Measurements from ENCODE around the gene CXCL11. TPM values are rescaled to one million over a fixed set of nuclear protein-coding genes. Genes with fewer than 3 reads are reported as not detected.

Gene CXCL11
- total RNA-seq = not detected
- not detected for polyA plus RNA-seq

DNA sequence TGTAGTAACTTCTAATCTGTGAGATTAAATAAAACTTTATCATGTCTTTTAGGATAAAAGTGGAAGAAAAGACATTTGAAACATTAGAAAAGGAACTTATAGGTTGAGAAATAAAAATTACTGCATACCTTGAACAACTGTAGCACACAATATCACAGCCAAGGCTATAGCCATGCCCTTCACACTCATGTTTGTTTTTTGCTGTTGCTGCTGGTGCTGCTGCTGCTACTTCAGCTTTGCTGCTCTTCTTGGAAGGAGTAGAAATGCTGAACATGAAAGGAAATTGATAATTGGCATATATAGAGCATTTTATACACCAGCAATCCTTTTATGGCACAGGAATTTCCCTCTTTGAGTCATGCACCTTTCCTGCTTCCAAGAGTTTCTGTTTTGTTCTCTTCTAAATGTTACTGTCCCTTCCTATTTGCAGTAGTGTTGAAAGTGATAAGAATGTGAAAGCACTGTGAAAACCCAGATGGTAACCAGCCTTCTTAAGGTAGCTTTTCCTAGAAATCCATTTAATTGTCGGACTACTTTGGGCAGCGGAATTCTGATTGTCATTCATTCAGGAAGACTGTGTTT, at the start of gene CXCL11:
CXCL11 (minus strand) TSS at position 272 of the 582 bp plus-strand sequence; CDS start at position 189, 83 bp downstream.
- Histone ChIP-seq H3K4me1 (ENCODE audit: control insufficient read depth, insufficient read depth, low read length, poor library complexity, severe bottlenecking) (no peaks in the 10 kb centered on the region), H3K27me3 (ENCODE audit: control insufficient read depth, insufficient read depth, low read length) (peaks cover 4% of the 10 kb centered on the region), H3K4me3 (ENCODE audit: low read depth, low read length) (no peak within 1 kb of the TSS), H3K27ac (ENCODE audit: insufficient read depth, low read length, poor library complexity, severe bottlenecking) (no peak within 1 kb of the TSS), H3K36me3 (ENCODE audit: control insufficient read depth, insufficient read depth, low read length) (no peaks in the 10 kb centered on the region), H3K9me3 (ENCODE audit: control insufficient read depth in 2 of 2, low read length in 2 of 2) (no peaks in the 10 kb centered on the region)
- no peaks in the 10 kb centered on the region for H3K36me3 Mint-ChIP-seq
- H3K27me3 Mint-ChIP-seq = peaks cover 25% of the 10 kb centered on the region
- ATAC-seq (ENCODE audit: low read depth in 2 of 2) (no peak), DNase-seq (no peak)
- no peaks in the 10 kb centered on the region for H3K9me3 Mint-ChIP-seq
- H3K4me3 Mint-ChIP-seq = no peak within 1 kb of the TSS
- no peak within 1 kb of the TSS for H3K27ac Mint-ChIP-seq
- H3K4me1 Mint-ChIP-seq = peaks cover 0 to 1% (median 0%) of the 10 kb centered on the region in 4 donors

DNA sequence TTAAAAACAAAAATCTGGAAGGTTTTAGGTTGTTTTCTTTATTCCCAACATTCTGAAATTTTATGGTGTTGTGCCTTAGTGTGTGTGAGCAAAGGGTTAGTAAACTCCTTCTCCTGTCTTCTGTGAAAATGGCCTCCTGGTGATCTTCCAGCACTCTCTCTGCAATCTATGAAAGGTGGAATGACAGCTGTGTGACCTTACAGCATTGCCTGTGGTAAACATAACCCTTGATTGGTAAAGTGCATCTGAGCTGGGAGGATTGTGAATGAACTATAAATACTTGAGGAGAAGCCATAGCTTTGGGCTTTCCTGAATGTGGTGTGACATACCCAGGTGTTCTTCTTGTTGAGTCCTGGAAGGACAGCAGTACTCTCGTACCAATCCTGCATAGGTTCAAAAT, 48.7 kb upstream of the CXCL11 start:
- no peak overlapping the region for H3K4me3 ChIP-seq (ENCODE audit: low read depth, low read length)
- ATAC-seq (ENCODE audit: low read depth in 2 of 2) (no peak), DNase-seq (no peak)
- H3K36me3 ChIP-seq (ENCODE audit: control insufficient read depth, insufficient read depth, low read length) = no peaks in the 10 kb centered on the region
- Mint-ChIP-seq H3K27me3 (peaks cover 29% of the 10 kb centered on the region), H3K4me3 (no peak overlapping the region), H3K9me3 (no peaks in the 10 kb centered on the region), H3K4me1 (no peaks in the 10 kb centered on the region), H3K27ac (no peak overlapping the region), H3K36me3 (no peaks in the 10 kb centered on the region)
- H3K9me3 ChIP-seq (ENCODE audit: control insufficient read depth in 2 of 2, low read length in 2 of 2) = no peaks in the 10 kb centered on the region
- no peak overlapping the region for H3K27ac ChIP-seq (ENCODE audit: insufficient read depth, low read length, poor library complexity, severe bottlenecking)
- peaks cover 5% of the 10 kb centered on the region for H3K27me3 ChIP-seq (ENCODE audit: control insufficient read depth, insufficient read depth, low read length)
- no peaks in the 10 kb centered on the region for H3K4me1 ChIP-seq (ENCODE audit: control insufficient read depth, insufficient read depth, low read length, poor library complexity, severe bottlenecking)

DNA sequence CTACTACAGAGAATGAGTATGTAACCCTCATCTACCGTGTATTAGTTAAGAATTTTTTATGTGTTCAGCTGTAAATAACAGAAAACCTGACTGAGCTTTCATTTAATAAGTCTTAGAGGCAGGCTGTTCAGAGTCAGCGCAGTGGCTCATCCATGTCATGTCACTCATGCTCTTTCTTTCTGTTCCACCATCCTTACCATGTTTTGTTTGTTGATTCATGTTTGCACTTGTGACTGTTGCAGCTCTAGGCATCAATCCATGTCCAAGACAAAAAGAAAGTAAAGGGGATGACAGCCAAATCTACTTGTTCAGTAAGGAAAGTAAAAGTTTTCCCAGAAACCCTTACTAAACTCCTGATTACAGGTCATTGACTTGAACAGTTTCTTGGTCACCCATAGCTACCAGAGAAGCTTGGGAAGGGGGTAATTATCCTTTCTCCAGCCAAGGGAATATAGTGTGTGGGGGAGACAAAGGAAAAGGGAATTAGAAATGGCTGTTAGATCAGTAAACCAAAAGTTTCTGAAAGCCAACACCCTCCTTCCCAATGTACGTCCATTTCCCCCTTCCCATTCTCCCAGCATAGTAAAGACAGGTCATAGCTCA, 47.6 kb upstream of the CXCL11 start:
- Histone ChIP-seq H3K27me3 (ENCODE audit: control insufficient read depth, insufficient read depth, low read length) (peaks cover 6% of the 10 kb centered on the region), H3K4me3 (ENCODE audit: low read depth, low read length) (no peak overlapping the region), H3K27ac (ENCODE audit: insufficient read depth, low read length, poor library complexity, severe bottlenecking) (no peak overlapping the region), H3K36me3 (ENCODE audit: control insufficient read depth, insufficient read depth, low read length) (no peaks in the 10 kb centered on the region), H3K4me1 (ENCODE audit: control insufficient read depth, insufficient read depth, low read length, poor library complexity, severe bottlenecking) (no peaks in the 10 kb centered on the region), H3K9me3 (ENCODE audit: control insufficient read depth in 2 of 2, low read length in 2 of 2) (no peaks in the 10 kb centered on the region)
- Mint-ChIP-seq H3K27me3 (peaks cover 26% of the 10 kb centered on the region), H3K4me1 (no peaks in the 10 kb centered on the region), H3K36me3 (no peaks in the 10 kb centered on the region), H3K27ac (no peak overlapping the region), H3K4me3 (no peak overlapping the region), H3K9me3 (peaks cover 0 to 2% (median 0%) of the 10 kb centered on the region in 7 donors)
- ATAC-seq (ENCODE audit: low read depth in 2 of 2) (no peak), DNase-seq (no peak)

DNA sequence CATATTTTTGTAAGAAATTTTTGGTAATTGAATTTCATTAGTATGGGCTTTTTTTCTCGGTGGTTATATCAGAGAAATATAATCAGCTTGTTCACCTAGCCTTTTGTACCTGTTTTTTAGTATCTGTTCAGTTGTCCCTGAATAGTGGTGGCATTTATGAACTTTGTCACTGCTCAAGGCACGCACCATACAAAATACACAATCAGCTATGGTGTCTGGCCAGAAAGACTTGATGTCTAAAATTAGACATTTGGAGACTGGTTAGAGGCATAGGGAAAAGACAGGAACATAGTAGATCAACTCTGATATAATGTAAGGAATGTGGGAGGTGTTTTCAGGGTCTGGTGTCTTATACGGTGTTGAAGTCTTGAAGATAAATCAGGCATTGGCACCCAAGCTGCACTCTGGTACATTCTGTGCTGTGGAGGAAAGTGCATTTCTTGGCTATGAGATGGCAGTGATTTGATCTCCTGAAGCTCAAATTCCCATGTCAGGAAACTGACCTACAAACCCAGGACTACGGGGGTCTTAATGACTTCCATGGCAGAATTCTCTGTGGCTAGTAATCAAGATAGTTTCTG, 42.3 kb upstream of the CXCL11 start:
- peaks cover 12% of the 10 kb centered on the region for H3K27me3 Mint-ChIP-seq
- no peak for ATAC-seq (ENCODE audit: low read depth in 2 of 2)
- H3K9me3 Mint-ChIP-seq = peaks cover 0 to 2% (median 0%) of the 10 kb centered on the region in 7 donors
- H3K27ac Mint-ChIP-seq = no peak overlapping the region
- no peaks in the 10 kb centered on the region for H3K4me1 Mint-ChIP-seq
- no peak for DNase-seq
- no peaks in the 10 kb centered on the region for H3K36me3 Mint-ChIP-seq
- H3K4me3 ChIP-seq (ENCODE audit: low read depth, low read length) = no peak overlapping the region
- no peak overlapping the region for H3K4me3 Mint-ChIP-seq
- H3K9me3 ChIP-seq (ENCODE audit: control insufficient read depth in 2 of 2, low read length in 2 of 2) = no peaks in the 10 kb centered on the region
- peaks cover 6% of the 10 kb centered on the region for H3K27me3 ChIP-seq (ENCODE audit: control insufficient read depth, insufficient read depth, low read length)
- no peak overlapping the region for H3K27ac ChIP-seq (ENCODE audit: insufficient read depth, low read length, poor library complexity, severe bottlenecking)
- H3K36me3 ChIP-seq (ENCODE audit: control insufficient read depth, insufficient read depth, low read length) = no peaks in the 10 kb centered on the region
- no peaks in the 10 kb centered on the region for H3K4me1 ChIP-seq (ENCODE audit: control insufficient read depth, insufficient read depth, low read length, poor library complexity, severe bottlenecking)

DNA sequence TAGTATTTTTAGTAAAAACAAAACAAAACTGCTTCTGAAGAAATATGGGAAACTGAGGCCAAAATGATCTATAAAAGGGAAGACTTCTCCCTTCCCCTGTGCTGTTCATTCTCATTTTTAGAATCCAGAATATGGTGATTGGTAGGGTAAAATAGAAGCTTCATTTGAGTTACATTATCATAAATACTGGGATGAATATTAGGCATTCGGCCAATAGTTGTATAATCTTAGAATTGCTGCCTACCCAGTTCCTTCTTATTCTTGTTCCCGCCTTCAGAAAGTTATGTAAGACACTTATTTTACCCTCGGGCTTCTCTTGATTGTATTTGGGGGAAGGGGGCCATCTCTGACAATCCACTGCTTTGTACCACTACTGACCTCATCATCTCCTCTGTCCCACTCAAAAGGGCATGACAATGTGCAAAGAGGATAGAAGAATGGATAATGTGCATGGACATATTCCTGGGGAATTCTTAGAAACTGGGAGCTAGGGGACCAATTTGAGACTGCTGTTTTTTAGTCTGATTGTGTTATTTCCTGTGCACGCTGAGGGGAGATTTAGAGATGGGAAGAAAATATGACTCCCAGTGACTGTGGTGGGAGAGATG, 39.2 kb upstream of the CXCL11 start:
- H3K27me3 ChIP-seq (ENCODE audit: control insufficient read depth, insufficient read depth, low read length) = peaks cover 1% of the 10 kb centered on the region
- H3K4me1 Mint-ChIP-seq = no peaks in the 10 kb centered on the region
- no peaks in the 10 kb centered on the region for H3K9me3 ChIP-seq (ENCODE audit: control insufficient read depth in 2 of 2, low read length in 2 of 2)
- H3K27me3 Mint-ChIP-seq = no peaks in the 10 kb centered on the region
- no peak overlapping the region for H3K27ac ChIP-seq (ENCODE audit: insufficient read depth, low read length, poor library complexity, severe bottlenecking)
- peaks cover 0 to 2% (median 0%) of the 10 kb centered on the region in 7 donors for H3K9me3 Mint-ChIP-seq
- no peak overlapping the region for H3K4me3 ChIP-seq (ENCODE audit: low read depth, low read length)
- ATAC-seq (ENCODE audit: low read depth in 2 of 2) (no peak), DNase-seq (no peak)
- H3K36me3 ChIP-seq (ENCODE audit: control insufficient read depth, insufficient read depth, low read length) = no peaks in the 10 kb centered on the region
- no peaks in the 10 kb centered on the region for H3K4me1 ChIP-seq (ENCODE audit: control insufficient read depth, insufficient read depth, low read length, poor library complexity, severe bottlenecking)
- no peak overlapping the region for H3K27ac Mint-ChIP-seq
- H3K36me3 Mint-ChIP-seq = no peaks in the 10 kb centered on the region
- no peak overlapping the region for H3K4me3 Mint-ChIP-seq

DNA sequence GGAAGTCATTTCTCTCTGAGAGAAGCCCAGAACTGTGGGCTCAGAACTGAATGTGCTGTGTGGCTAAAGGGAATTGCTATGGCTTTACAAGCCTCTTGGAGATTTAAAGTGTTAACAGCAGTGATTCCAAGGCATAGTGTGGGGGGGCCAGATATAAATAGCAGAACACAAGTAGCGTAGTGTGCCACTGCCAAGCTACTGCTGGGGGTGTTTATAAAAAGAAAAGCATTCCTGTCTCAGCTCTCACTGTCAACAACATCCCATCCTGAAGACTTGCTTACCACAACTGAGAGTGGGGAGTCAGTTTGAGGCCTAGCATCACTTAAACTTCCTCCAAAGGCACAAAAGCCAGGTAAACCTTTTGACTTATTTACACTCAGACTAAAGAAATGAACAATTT, 38.6 kb upstream of the CXCL11 start, which contains the start of gene ART3:
ART3 (plus strand) TSS at position 242 of the 400 bp plus-strand sequence. CDS start 1,181 bp downstream, outside the sequence.
- Mint-ChIP-seq H3K4me1 (no peaks in the 10 kb centered on the region), H3K9me3 (peaks cover 0 to 2% (median 0%) of the 10 kb centered on the region in 7 donors), H3K4me3 (no peak within 1 kb of the TSS), H3K27ac (no peak within 1 kb of the TSS), H3K36me3 (no peaks in the 10 kb centered on the region), H3K27me3 (no peaks in the 10 kb centered on the region)
- no peaks in the 10 kb centered on the region for H3K36me3 ChIP-seq (ENCODE audit: control insufficient read depth, insufficient read depth, low read length)
- H3K9me3 ChIP-seq (ENCODE audit: control insufficient read depth in 2 of 2, low read length in 2 of 2) = no peaks in the 10 kb centered on the region
- DNase-seq (no peak), ATAC-seq (ENCODE audit: low read depth in 2 of 2) (no peak)
- H3K27ac ChIP-seq (ENCODE audit: insufficient read depth, low read length, poor library complexity, severe bottlenecking) = no peak within 1 kb of the TSS
- H3K27me3 ChIP-seq (ENCODE audit: control insufficient read depth, insufficient read depth, low read length) = peaks cover under 1% of the 10 kb centered on the region
- no peaks in the 10 kb centered on the region for H3K4me1 ChIP-seq (ENCODE audit: control insufficient read depth, insufficient read depth, low read length, poor library complexity, severe bottlenecking)
- no peak within 1 kb of the TSS for H3K4me3 ChIP-seq (ENCODE audit: low read depth, low read length)

DNA sequence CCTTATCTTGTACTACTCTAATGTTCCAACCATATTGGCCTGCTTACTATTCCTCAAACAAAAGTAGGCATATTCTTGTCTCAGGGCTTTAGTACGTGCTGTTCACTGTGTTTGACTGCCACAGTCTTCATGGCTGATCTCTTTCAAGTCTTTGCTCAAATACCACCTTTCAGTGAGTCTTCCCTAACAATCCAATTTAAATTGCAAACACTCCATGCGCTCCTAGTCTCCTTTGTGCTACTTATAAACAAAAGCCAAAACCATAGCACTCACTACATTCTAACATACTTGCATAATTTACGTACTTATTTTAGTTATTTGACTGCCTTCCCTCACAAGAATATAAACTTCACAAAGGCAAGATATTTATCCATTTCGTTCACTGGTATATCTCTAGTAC, 36.9 kb upstream of the CXCL11 start:
- Histone ChIP-seq H3K4me1 (ENCODE audit: control insufficient read depth, insufficient read depth, low read length, poor library complexity, severe bottlenecking) (no peaks in the 10 kb centered on the region), H3K27ac (ENCODE audit: insufficient read depth, low read length, poor library complexity, severe bottlenecking) (no peak overlapping the region), H3K27me3 (ENCODE audit: control insufficient read depth, insufficient read depth, low read length) (no peaks in the 10 kb centered on the region), H3K36me3 (ENCODE audit: control insufficient read depth, insufficient read depth, low read length) (no peaks in the 10 kb centered on the region), H3K4me3 (ENCODE audit: low read depth, low read length) (no peak overlapping the region), H3K9me3 (ENCODE audit: control insufficient read depth in 2 of 2, low read length in 2 of 2) (no peaks in the 10 kb centered on the region)
- H3K27me3 Mint-ChIP-seq = no peaks in the 10 kb centered on the region
- DNase-seq (no peak), ATAC-seq (ENCODE audit: low read depth in 2 of 2) (no peak)
- no peak overlapping the region for H3K4me3 Mint-ChIP-seq
- H3K36me3 Mint-ChIP-seq = no peaks in the 10 kb centered on the region
- no peaks in the 10 kb centered on the region for H3K9me3 Mint-ChIP-seq
- no peak overlapping the region for H3K27ac Mint-ChIP-seq
- H3K4me1 Mint-ChIP-seq = no peaks in the 10 kb centered on the region
